ENCODE results near the gene TAF1C.

GRCh38 chr16:84165746-84166145 lies 21.1 kb downstream of the TAF1C start:
- no peak for TF ChIP-seq CTCF (IDR thresholded peaks at IDR 0.05; ENCODE audit: low read length)
- TF ChIP-seq EZH2 (IDR thresholded peaks at IDR 0.05; ENCODE audit: borderline replicate concordance, low read length): no peak

Data from OCI-LY1 (cell line).